ENCODE results near the gene PPP6R2.
A peak's percentile ranks its signal among the peaks of the same experiment; 100 is the strongest.

Gene PPP6R2, protein sequence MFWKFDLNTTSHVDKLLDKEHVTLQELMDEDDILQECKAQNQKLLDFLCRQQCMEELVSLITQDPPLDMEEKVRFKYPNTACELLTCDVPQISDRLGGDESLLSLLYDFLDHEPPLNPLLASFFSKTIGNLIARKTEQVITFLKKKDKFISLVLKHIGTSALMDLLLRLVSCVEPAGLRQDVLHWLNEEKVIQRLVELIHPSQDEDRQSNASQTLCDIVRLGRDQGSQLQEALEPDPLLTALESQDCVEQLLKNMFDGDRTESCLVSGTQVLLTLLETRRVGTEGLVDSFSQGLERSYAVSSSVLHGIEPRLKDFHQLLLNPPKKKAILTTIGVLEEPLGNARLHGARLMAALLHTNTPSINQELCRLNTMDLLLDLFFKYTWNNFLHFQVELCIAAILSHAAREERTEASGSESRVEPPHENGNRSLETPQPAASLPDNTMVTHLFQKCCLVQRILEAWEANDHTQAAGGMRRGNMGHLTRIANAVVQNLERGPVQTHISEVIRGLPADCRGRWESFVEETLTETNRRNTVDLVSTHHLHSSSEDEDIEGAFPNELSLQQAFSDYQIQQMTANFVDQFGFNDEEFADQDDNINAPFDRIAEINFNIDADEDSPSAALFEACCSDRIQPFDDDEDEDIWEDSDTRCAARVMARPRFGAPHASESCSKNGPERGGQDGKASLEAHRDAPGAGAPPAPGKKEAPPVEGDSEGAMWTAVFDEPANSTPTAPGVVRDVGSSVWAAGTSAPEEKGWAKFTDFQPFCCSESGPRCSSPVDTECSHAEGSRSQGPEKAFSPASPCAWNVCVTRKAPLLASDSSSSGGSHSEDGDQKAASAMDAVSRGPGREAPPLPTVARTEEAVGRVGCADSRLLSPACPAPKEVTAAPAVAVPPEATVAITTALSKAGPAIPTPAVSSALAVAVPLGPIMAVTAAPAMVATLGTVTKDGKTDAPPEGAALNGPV

DNA sequence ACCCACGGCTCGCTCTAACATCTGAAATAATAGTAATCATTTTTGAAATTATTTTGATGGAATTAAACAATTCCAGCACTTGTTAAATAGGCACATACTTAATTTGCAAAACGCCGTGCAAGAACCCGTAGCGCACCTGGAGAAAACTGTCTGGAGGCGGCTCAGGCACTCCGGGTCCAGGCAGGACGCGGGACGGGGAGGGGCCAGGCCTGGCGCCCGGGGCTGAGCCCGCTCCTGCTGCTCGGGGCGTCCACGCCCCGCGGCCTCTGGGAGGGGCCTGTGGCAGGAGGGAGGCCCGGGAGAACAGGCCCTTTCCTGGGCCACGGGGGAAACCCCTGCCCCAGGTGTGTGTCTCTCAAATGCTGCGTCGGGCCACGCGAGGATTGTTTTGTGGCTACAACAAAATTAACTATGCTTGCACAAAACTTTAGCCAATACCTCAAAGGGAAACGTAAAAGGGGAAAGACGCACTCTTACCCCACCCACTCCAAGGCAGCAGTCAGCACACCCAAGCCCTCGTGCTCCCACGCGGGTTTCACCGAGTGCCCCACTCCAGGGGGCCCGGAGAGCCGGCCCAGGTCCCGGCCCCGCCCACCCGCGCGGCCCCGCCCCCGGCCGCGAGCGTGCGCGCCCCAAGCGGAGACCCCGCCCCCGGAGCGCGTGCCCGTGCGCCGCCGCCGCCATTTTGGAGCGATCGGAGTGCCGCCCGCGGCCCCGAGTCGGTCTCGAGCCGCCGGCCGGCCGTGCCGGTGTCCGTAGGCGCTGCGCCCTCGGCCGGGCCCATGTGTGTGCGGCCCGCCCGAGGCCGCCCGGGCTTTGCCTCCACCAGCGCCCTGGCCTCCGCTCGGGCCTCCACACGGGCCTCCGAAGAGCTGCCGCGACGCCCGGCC, at the start of gene PPP6R2:
PPP6R2 (plus strand) TSS at position 677 of the 890 bp plus-strand sequence. CDS start 50,582 bp downstream, outside the sequence.
- DNase-seq (ENCODE audit: low read depth), result peak; percentile 93

DNA sequence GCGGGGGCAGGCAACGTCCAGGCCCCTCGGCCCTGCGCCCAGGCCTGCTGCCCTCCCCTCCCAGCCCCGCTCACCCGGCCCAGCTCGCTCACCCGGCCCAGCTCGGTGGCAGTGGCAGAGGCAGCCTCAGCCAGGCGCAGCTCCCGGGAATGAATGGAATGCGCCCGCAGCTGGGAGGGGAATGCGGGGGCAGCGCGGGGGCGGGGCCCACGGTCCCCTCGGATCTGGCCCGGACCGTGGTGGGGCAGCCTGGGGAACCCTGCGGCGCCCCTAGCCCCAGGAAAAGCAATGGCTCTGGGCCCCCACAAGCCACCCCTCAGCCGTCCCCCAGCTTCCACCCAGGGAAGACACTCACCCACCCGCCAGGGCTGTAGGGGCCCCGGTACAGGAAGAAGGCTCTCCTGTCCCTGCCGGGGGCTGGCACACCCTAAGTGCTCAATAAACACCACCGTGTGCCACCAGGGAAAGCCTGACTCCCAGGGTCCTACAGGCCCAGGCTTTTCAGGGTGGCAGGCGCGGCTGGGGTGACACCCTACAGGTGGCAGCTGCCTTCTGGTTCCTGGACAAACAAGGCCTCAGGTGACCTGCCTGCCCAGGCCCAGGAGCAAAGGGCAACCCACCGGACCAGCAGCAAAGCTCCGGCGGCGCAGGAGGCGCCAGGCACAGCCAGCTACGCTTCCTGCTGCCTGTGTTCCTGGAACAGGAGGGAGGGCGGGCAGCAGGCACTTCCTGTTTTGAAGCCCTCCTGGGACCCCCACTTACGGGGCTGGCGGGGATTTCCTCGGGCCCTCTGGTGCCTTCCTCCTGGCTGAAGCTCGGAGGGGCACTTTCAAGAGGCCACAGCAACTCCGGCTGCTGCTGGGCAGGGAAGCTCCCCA, 49.4 kb upstream of the PPP6R2 start:
- no peak for DNase-seq (ENCODE audit: low read depth)

DNA sequence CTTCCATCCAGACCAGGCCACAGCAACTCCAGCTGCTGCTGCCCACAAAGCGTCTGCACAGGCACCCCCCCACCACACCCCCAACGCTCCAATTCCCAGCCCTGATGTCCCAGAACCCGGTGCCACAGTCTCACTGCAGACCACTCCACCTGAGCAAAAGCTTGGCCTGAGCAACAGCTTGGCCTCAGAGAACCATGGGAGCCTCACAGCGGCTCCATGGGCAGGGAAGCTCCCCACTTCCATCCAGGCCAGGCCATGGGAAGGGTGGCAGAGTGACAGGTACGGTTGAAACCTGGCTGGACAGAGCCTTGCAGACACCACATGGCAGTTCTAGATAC, 48.8 kb upstream of the PPP6R2 start:
- no peak for DNase-seq (ENCODE audit: low read depth)

DNA sequence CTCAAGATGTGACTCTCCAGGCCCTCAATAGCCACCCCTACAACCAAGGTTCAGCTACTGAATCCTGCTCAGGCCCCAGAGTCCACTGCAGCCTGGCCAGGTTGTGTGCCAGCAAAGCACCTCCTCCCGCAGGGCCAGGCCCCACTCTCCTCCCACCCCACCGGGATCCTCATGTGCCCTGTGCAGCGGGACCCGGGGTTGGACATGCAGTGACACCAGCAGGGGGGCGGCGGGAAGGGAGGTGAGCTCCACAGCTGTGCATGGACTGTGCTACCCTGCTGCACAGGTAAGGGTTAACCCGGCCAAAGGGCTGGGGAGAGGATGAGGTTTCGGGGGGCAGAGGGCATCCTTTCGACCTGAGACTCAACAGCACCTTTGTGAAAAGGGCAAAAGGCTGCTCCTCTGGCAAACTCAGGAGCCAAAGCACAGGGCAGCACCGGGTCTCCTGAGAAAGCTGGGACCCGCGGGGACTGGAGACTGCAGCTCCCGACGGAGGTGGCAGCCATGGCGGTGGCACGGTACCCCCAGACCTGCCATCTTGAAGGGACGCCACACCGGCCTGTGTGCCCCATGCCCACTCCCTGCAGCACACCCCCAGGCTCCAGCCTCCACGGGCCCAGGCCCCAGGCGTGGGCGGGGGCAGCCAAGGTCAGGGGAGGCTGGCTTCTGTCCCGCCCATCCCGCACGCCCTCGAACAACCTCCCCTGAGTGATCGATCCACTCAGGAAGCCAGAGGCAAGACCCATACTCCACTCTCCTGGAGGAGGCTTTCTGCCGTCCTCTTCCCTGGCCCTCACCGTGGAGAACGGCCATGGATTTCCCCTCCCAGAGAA, 46.3 kb upstream of the PPP6R2 start:
- no peak for DNase-seq (ENCODE audit: low read depth)

DNA sequence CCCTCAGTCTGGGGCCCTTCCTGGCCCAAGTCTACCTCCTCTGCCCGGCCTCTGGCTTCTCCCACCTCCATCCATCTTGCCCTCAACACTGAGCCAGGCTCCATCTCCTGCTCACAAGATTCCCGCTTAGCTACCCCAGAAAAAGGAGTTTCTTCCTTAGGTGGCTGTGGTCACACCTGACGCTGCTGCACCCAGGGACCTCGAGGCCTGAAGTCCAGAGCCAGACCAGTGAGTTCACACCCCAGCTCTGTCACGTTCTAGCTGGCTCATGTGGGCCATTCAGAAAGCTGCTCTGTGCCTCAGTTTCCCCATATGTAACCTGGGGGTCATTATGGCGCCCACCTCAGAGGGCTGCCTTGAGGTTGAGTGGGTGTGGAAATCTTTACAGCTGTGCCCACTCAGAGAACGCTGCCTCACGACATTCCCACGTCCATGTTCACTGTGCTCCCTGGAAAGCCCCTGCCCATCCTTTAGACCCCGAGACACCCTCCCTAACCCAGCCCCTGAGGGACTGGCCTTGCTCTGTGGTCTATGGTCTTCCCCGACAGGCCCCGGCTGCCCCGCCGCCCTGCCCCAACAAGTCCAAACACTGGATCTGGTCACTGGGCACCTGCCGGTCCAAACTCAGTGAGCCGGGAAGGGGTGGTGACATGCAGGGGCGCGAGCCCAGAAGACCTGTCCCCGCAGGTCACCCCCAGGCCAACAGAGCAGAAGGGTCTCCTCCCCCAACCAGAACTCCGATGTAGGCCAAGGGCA, 45.4 kb upstream of the PPP6R2 start:
- DNase-seq (ENCODE audit: low read depth), result no peak

DNA sequence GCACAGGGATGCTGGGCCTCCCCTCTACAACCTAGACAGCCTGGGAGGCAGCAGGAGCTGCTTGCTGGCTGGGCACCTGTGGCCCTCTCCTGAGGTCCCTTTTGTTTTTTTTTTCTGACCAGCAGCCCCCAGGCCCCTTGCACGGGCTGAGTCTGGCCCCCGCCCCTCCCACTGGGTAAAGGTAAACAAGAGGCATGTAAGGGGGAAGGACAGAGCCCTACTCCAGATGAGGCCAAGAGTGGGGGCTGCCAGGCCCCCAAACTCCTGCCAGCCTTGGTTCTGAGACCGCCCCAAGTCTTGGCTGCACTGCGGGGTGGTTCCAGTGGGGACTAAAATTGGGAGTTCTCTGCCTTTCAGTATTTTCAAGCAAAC, 44.9 kb upstream of the PPP6R2 start:
- no peak for DNase-seq (ENCODE audit: low read depth)

DNA sequence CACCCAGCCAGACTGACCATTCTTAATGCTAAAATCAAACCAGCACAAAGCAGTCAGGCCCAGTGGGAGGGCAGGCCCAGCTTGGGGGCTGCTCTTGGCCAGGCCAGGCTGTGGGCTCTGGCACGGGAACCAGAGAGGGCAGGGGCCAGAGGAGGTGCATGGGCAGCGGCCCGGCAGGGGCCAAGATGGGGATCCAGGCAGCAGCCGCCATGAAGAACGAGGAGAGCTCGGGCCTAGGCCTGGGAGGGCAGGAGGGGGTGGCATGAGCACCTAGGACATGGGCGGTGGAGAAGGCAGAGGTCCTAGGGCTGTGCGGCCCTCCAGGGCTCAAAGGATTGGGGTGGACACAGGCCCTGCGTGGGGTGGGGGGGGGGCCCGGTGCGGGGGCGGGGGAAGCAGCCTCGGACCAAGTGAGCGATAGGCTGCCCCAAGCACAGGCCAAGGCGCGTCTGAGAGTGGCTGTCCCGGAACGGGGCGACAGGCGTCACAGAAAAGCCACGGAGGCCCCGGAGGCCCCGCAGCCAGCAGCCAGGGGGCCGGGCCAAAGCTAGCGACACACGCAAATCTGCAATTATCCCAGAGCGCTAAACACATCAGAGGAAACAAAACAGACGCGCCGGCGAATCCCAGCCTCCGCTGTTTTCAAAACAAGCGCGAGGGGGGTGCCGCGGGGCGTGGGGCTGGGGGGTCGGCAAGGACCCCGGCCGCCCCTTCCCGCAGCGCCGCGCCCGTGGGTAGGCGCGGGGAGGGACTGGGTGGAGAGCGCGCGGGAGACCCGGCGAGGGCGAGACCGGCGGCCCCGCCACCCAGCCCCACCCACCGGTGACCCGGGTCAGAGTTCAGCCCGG, 44.0 kb upstream of the PPP6R2 start:
- no peak for DNase-seq (ENCODE audit: low read depth)

DNA sequence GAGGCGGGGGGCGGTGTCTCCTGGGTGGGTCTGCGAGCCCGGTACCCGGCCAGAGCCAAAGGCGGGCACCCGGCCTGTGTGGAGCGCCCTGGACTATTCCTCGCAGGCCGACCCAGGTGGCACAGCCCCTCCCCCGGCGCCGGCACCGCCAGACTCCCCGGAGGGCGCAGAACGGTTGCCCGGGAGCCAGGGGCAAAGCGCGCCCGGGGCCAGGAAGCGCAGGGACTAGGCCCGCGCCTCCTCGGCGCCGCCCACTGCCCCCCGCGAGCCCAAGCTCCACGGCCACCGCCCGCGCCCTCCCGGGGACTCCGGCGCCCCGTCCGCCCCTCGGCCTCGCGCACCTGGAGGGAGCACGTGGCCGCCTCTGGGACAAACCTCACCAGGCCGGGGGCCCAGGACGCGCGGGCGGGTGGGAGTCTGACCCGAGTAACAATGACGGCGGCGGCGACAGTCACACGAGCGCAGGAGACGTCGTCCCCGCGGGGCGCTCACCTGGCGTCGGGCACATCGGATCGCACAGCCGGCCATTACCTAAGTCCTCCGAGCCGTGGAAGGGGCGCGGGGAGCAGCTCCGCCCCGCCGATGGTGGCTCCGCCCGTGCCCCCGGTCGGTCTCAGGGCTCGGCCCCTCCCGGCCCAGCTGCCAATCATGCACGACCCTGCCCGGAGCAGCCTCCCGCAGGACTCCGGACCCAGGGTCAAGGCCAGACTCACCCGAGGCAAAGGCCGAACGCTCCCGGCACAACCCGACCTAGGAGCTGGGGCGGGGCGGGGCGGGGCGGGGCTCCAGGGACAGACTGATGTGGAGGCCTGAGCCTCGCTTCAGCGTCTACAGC, 43.1 kb upstream of the PPP6R2 start:
- no peak for DNase-seq (ENCODE audit: low read depth)

DNA sequence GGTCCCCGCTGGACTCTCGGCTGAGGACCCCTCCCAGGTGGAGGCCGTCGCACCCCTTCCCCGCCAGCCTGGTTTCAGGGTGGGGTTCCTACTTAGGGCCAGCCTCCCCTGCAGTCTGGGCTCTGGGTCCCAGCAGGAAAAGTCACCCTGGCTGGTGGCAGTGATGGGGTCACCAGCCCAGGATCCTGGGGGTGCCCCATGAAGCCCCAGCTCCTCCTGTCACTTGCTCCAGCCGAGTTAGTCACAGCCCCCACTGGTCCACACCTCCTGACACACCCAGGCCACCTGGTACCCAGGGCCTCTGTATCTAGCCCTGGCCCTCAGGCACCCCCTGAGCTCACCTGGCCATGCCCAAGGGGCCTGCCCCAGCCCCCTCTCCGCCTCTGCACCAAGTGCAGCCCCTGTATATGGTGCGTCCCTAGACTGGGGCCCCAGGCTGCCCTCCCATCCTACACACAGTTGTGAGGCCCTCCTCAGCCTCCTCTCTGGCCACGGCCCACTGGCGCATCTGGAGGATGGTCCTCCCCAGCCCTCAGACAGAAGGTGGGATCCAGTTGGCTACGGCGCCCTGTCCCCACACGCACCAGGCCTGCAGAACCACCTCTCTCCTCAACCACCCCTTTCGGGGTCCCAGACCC, 42.4 kb upstream of the PPP6R2 start:
- DNase-seq (ENCODE audit: low read depth), result no peak

DNA sequence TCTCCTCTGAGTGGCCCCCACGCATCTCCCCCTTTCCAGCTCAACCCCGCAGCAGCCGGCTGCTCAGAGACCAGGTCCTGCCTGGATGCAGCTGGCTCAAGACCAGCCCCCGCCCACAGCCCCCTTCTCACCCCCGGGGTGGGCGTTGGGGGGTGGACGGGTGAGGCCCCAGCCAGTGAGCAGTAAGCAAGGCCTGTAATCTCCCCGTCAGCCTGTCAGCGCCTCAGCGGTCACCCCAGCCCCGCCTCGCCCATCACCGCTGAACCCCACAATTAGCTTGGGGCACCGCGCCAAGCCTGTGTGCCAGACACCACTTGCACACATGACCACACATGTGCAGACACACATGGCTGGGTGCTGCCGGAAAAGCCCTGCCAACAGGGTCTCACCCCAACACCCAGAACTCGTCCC, 41.5 kb upstream of the PPP6R2 start:
- DNase-seq (ENCODE audit: low read depth), result no peak

DNA sequence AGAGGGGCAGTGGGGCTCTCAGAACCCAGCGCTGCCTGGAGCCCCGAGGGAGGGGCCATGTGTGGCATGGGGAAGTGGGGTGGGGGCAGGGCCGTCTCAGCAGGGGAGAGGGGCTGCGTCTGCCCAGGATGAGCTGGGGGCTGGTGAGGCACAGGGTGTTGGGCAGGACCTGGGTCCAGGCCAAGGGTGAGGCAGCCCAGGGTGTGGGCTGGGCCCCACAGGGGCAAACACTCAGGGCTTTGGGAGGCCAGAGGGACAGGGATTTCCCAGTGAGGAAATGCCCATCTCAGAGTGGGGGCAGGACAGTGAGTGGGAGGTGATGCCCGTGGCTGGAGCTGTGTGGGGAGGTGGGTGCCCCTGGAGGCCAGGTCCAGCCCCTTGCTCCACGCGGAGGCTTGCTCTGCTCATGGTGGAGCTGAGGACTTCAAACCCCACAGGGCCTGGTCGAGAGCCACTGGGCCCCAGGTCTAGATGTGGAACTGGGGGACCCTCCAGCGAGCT, 41.0 kb upstream of the PPP6R2 start:
- DNase-seq (ENCODE audit: low read depth), result no peak

DNA sequence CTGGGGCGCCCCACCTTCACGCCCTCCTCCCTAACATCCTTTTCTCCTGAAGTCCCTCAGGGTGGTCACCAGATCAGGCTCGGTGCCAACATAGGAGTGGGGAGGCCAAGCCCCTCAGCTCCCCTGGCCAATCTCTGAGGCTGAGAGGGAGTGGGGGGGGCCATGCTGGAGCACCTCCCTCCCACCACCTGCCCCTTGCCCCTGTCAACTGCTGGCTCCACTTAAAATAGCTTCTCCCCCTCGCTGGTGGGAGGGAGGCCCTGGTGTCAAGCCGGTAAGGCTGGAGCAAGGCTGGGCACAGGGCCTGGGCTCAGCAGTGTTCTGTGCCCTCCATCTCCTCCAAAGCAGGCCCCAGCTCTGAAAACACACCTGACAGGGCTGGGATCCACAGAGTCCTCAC, 40.6 kb upstream of the PPP6R2 start:
- no peak for DNase-seq (ENCODE audit: low read depth)

DNA sequence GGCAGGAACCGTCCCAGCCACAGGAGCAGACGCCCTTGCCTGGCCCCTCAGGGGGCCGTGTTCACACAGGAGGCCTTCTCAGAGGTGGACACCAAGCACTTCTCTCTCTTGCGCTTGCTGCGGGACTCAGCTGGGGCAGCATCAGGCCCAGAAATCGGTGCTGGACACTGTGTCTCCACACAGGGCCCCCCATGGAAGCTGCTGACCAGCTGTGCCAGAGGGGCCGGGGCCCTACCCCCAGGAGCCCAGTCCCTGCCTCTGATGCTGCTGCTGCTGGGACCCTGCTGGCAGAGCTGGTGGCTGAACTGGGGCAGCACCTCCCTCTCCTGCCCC, 39.6 kb upstream of the PPP6R2 start:
- no peak for DNase-seq (ENCODE audit: low read depth)

DNA sequence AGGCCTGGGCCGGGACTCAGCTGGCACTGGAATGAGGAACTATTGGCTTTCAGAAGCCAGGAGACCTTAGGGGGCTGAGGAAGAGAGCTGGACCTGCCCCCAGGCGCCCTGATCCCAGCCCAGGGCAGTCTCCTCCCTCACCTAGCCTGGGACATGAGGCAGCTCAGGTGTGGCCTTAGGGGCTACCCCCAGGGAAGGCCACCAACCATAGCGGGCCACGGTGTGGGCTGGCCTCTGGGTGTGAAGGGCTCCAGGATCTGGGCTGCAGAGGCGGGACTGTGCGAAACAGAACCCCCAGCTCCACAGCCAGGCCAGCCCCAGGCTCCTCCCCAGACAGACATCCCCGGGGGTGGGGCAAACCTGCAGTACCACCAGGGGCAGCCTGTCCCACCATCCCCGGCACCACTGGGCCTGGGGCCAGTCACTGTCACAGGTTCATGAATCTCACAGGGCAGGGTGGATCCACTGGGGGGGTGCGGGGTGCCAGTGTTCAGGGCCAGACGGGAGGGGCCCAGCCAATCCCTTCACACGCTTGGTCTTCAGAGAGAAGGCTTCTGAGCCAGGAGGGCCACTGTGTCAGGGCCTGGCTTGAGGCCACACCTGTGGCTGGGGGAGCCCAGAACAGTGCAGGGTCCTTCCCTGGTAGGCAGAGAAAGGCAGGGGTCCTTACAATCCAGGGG, 39.1 kb upstream of the PPP6R2 start:
- no peak for DNase-seq (ENCODE audit: low read depth)

DNA sequence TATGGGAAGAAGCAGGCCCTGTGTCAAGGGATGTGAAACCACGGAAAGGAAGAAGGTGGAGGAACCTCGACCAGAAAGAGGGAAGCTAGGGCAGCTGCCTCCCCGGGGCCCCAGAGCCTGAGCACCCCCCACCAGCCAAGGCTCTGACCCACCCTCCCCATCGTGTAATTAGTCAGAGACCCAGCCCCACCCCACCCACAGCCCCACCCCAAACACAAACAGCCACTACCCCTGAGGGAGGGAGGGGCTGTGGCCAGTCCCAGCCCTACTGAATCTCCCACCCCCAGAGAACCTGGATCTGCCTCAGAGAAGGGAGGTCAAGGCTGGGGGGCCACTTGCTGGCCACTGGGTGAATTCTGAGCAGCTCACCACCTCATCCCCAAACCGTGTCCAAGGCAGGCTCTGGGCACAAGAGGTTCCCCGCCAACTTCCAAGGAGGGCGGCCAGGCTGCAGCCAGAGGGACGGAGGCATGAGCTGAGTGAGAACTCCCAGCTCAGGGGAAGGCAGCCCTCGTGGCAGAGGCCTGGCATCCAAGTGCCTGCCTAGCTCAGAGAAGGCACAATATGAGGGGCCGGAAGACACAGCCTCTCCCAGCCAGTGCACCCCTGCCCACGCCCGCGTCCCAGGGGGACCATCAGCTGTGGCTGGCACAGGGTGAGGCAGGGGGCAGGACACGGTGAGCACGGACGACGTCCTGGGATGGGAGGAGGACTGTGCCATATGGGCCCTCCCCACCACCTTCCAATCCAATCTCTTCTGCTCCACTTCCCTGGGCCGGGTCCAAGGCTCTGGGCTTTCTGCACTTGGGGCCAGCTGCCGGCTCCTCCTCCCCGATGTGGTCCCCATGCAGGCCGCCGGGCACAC, 38.4 kb upstream of the PPP6R2 start:
- DNase-seq (ENCODE audit: low read depth), result no peak
